Thyroid gland (tissue), 4 donors: ENCODE measurements around the gene PHLPP2.

Source experiments
- POLR2A ChIP-seq, 2 donors: fragments of 450-650 bp; IDR thresholded peaks; one replicate each; pipeline ENCODE4 v1.6.1; 2017; ENCODE audit warnings: antibody characterized with exemption in 2 of 2, mild to moderate bottlenecking in 2 of 2, moderate library complexity in 1 of 2
- TF ChIP-seq, protein P1 (sequence below), 6 experiments: fragments of 200-600 bp in 3 of 6; fragments of 450-650 bp in 3 of 6; sonication (generic) in 3 of 6; IDR thresholded peaks; one replicate each; pipeline ENCODE4 v1.5.1; 2016 to 2019; ENCODE audit warnings: antibody characterized with exemption in 6 of 6, mild to moderate bottlenecking in 2 of 6, inconsistent platforms in 1 of 6, moderate library complexity in 1 of 6

DNA sequence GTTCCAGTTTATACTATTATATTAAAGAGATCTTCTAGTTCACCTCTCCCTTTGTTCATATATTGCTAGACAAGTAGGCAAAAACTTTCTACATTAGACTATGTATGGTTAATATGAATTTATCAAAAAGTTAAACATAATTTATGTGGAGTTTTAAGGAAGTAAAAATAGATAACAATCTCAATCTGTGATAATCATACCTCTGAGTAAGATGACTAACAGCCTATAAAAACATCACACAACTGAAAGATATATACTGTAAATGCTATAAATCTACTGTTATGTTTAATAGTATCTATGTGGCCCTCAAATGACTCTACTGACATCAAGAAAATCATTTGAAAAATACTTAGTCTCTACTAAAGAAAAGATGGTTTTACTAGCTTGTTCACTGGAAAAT lies 47.1 kb upstream of the PHLPP2 start:
- TF ChIP-seq, protein P1, sequence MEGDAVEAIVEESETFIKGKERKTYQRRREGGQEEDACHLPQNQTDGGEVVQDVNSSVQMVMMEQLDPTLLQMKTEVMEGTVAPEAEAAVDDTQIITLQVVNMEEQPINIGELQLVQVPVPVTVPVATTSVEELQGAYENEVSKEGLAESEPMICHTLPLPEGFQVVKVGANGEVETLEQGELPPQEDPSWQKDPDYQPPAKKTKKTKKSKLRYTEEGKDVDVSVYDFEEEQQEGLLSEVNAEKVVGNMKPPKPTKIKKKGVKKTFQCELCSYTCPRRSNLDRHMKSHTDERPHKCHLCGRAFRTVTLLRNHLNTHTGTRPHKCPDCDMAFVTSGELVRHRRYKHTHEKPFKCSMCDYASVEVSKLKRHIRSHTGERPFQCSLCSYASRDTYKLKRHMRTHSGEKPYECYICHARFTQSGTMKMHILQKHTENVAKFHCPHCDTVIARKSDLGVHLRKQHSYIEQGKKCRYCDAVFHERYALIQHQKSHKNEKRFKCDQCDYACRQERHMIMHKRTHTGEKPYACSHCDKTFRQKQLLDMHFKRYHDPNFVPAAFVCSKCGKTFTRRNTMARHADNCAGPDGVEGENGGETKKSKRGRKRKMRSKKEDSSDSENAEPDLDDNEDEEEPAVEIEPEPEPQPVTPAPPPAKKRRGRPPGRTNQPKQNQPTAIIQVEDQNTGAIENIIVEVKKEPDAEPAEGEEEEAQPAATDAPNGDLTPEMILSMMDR (IDR thresholded peaks at IDR 0.05), result no peak
- no peak for TF ChIP-seq POLR2A (IDR thresholded peaks at IDR 0.05)
